Activated T-cell treated with anti-CD3 and anti-CD28 coated beads, Interleukin-2, amount 50 U/mL, for 1 hour (primary cell): ENCODE results near the gene THOC6.

Source experiments
- DNase-seq: peaks from one replicate; pipeline ENCODE4 v3.0.0-alpha.2; 2020

Gene THOC6

GRCh38 chr16:3017794-3018506, 5.9 kb upstream of the THOC6 start, which contains the start of gene CLDN6:
CLDN6 (minus strand) TSS chr16:3018183; CDS start chr16:3016021, 2,162 bp downstream.
- no peak for DNase-seq

GRCh38 chr16:3019594-3020246, 4.1 kb upstream of the THOC6 start:
- no peak for DNase-seq

- peak; percentile 73 for DNase-seq
These were observed 3.6 kb upstream of the THOC6 start, which contains the start of gene TNFRSF12A for GRCh38 chr16:3020247-3020603. TNFRSF12A (plus strand) TSS chr16:3020368; CDS start chr16:3020398, 30 bp downstream.

- DNase-seq: peak; percentile 81
These were observed 3.0 kb upstream of the THOC6 start for GRCh38 chr16:3020604-3021448.

- peak; percentile 84 for DNase-seq
These were observed 2.2 kb upstream of the THOC6 start for GRCh38 chr16:3021449-3022207.

GRCh38 chr16:3022208-3022683, 1.6 kb upstream of the THOC6 start:
- DNase-seq: peak; percentile 87

GRCh38 chr16:3022684-3023414, 986 bp upstream of the THOC6 start:
- DNase-seq: peak; percentile 46

GRCh38 chr16:3023415-3023668, 493 bp upstream of the THOC6 start:
- peak; percentile 59 for DNase-seq

GRCh38 chr16:3025032-3026002, 1.5 kb downstream of the THOC6 start:
- no peak for DNase-seq

- DNase-seq: no peak
These were observed 2.2 kb downstream of the THOC6 start for GRCh38 chr16:3026003-3026378.

GRCh38 chr16:3026609-3027488, 3.0 kb downstream of the THOC6 start:
- no peak for DNase-seq

- no peak for DNase-seq
These were observed 3.6 kb downstream of the THOC6 start for GRCh38 chr16:3027489-3027795.

GRCh38 chr16:3027983-3028715, 4.3 kb downstream of the THOC6 start:
- peak; percentile 92 for DNase-seq

- no peak for DNase-seq
These were observed 5.0 kb downstream of the THOC6 start for GRCh38 chr16:3028716-3029319.

- DNase-seq: no peak
These were observed 5.8 kb downstream of the THOC6 start for GRCh38 chr16:3029491-3030221.

- no peak for DNase-seq
These were observed 6.7 kb downstream of the THOC6 start for GRCh38 chr16:3030222-3031212.

GRCh38 chr16:3032624-3033023, 8.8 kb downstream of the THOC6 start:
- no peak for DNase-seq
